GM18502 (cell line): ENCODE data around the gene ADPRHL1.
"Not testable (repeated sequence)": the region's sequence is repeated elsewhere in the genome, so short reads cannot be mapped to it uniquely, and the experiment has no call there.

Experiments used
- ATAC-seq: cut with Tn5 transposase; IDR thresholded peaks from one replicate; pipeline ENCODE4 v1.9.1; 2021; ENCODE audit warnings: mild to moderate bottlenecking; ENCODE audit not compliant: unreplicated experiment, poor library complexity

ADPRHL1 gene

DNA sequence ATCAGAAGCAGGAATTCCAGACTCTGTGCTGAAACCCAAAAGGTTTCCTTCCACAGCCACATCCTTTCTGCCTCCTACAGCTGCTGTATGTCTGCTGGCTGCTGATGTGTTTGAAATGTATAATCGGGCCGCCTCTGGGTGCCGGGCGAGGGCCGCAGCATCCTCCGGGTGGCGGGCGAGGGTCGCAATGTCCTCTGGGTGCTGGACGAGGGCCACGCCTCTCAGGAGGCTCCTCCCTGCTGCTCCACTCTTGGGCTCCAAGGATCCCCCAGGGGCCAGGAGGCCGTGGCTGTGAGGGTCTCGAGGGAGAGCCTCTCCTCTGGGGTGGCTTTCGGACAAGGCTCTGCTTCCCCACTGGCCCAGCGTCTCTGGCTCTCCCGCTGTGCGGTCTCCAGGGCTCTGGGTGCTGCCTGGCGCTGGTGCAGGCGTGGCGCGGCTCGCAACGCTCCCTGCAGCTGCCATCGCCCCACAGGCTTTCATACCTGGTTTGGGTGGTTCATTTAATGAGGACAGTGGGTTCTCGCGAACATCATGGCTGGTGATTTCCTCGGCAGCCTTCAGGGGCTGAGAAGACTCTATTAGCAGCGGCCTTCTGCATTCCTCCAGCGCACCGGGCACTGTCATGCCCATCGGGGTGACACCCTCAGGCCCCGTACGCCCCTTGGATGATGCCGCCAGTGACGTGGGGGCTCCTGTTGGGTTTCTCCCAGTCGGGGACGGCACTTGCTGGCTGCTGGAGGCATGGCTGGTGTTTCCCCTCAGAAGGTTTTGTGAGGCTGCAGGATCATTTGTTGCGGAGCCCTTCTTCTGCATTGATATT is 47.6 kb downstream of the ADPRHL1 start:
- ATAC-seq: no peak

GRCh38 chr13:113404723-113405471 is 48.4 kb downstream of the ADPRHL1 start:
- no peak for ATAC-seq

DNA sequence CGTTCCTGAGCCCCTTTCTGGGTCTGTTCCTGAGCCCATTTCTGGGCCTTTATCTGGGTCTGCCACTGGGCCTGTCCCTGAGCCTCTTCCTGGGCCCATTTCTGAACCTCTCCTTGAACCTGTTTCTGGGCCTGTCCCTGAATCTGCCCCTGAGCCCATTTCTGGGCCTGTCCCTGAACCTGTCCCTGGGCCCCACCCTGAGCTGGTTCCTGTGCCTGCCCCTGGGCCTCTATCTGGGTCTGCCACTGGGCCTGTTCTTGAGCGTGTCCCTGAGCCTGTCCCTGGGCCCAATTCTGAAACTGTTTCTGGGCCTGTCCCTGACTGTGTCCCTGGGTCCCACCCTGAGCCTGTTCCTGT is 48.9 kb downstream of the ADPRHL1 start:
- ATAC-seq: no peak

DNA sequence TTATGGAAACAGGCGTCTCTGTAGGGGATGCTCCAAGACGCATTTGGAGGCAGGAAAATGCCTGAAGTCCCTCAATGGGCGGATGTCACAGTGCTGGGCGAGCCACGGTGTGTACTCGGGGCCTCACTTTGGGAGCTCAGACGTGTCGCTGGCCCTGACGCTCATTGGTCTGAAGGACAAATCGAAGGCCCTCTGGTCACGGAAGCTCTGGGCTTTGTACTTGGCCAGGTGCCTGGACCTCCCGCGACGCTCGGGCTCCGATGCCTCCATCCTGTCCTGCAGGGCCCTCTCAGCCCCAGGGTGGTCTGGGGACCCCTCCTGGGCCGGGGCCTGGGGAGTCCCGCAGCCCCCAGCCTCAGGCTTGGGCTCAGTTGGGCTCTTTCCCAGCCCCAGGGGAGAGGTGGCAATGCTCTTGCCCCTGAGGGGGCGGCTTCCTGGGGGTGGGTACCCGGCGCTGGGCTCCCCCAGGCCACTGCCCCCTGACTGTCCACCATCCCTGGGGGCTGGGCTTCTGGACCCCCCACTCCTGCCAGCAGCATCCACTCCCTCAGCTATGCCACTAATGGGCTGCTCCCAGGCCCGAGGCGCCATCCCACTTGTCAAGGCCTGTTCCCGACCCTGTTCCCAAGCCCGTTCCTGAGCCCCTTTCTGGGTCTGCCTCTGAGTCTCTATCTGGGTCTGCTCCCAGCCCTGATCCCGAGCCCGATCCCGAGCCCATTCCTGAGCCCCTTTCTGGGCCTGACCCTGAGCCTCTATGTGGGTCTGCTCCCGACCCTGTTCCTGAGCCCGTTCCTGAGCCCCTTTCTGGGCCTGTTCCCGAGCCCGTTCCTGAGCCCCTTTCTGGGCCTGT is 49.8 kb downstream of the ADPRHL1 start:
- no peak for ATAC-seq

GRCh38 chr13:113402471-113403254 is 50.6 kb downstream of the ADPRHL1 start:
- ATAC-seq: no peak

- no peak for ATAC-seq
Measured at GRCh38 chr13:113401452-113402415, 51.6 kb downstream of the ADPRHL1 start.

GRCh38 chr13:113400621-113401451 is 52.5 kb downstream of the ADPRHL1 start:
- ATAC-seq: no peak

DNA sequence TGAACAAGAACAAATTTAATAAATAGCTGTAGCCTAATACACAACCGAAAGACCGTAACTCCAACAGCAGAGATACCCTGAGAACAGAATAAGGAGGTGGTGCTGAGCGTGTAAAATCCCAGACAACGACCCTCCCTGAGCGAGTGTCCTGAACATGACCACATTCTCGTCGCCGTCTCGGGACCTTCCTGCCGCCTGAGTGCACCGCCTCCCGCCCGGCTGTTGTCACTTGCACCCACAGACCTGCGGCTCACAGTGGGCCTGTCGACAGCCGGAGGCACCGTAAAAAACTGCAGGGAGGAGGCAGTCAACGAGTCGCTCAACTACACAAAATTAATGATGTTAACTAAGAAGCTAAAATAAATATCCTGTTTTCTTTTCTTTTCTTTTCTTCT is 53.5 kb downstream of the ADPRHL1 start:
- no peak for ATAC-seq

DNA sequence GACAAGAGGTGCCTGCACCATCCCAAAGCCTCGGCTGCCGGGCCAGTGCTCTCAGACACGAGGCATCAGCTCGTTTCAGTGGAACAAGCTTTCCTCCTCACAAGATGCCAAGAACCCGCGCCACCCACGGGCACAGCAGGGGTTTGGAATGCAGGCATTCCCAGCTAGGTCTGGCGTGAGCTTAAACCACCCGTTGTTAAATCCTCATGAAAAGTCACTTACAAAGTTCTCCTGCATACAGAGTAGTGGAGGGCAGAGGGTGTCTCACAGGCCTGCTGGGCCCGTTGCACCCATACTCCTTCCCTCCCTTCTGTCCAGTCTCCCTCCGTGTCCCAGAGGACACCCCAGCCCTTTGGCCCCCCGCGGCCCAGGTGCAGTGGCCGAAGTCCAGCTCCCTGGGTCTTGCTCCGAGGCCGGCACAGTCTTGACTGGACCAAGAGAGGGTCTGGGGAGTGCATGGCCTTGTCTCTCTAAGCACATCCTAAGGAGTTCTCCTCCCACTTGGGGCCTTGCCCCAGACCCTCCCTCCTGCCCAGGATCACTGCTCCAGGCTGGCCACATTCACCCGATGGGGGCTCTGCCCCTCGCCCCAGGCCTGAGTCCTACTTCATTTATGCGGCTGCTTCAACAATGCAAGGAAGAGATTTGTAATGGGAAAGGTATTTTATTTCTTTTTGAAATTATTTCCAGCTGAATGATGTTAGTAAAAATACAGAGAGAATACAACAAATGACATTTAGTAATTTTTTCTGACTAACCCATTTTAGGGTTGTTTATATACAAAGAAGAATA is 54.1 kb downstream of the ADPRHL1 start:
- ATAC-seq: no peak

DNA sequence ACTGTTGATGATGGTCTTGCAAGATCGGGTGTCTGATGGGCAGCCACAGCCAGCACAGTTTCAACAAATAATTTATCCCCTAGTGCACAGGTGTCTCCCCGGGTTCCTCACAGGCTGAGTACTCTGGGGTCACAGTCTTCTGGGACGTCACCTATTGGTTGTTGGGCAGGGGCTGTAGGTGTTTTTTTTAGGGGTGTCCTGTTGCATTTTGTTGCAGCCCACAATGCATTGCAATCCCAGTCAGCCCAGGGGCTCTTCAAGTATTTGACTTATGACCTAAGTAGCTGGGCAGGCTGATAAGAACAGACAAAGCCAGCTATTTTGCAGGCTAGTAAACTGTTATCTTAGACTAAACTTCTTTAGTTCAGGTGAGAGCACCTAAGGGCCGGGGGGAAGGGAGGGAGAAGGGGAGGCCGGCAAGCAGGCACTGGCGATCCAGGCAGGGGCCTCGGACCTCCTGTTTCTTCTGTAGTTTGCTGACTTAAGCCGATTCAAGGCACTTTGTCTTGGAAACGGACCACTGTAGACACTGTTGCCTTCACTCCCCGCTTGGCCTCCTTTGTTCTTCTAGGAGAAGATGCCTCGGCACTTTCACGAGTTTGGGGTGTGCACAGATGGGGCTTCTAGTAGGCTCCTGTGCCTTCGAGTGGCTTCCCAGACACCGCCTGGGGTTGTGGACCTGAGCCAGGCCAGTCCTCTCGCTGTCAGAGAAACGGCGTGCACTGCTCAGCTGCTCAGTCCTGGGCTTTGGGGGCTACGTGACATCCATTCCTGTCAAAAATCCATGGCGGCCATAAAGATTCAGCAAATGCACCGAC is 55.5 kb downstream of the ADPRHL1 start:
- no peak for ATAC-seq

GRCh38 chr13:113394339-113394640 is 59.0 kb downstream of the ADPRHL1 start:
- no peak for ATAC-seq

GRCh38 chr13:113393563-113394338 is 59.5 kb downstream of the ADPRHL1 start:
- ATAC-seq: peak; percentile 94

DNA sequence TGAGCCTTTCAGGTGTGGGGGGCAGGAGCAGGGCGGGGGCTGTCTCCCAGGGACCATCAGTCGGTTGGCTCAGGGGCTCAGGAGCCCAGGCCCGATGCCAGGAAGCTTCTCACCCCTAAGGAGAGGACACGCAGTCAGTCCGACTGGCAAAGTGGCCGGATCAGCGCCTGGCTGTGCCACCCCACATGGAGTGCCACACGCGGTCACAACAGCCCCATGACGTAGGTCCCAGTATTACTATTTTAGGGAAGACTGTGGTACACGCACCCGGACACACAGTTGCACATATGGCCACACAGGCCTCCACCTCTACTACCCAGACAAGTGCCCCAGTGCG is 60.1 kb downstream of the ADPRHL1 start:
- ATAC-seq: no peak

DNA sequence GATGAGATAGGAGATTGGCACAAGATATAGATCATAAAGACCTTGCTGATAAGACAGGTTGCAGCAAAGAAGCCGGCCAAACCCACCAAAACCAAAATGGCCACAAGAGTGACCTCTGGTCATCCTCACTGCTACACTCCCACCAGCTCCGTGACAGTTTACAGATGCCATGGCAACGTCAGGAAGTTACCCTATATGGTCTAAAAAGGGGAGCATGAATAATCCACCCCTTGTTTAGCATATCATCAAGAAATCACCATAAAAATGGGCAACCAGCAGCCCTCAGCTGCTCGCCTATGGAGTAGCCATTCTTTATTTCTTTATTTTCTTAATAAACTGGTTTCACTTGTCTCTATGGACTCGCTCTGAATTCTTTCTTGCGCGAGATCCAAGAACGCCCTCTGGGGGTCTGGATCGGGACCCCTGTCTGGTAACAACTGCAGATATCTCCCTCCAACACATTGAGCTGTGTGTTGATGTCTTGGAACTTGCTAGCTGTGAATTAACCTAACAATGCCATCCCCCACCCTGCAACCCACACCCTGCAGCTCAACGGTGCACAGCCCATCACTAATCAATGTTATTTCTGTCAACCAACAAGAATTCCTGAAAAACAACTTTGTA is 62.3 kb downstream of the ADPRHL1 start:
- no peak for ATAC-seq

DNA sequence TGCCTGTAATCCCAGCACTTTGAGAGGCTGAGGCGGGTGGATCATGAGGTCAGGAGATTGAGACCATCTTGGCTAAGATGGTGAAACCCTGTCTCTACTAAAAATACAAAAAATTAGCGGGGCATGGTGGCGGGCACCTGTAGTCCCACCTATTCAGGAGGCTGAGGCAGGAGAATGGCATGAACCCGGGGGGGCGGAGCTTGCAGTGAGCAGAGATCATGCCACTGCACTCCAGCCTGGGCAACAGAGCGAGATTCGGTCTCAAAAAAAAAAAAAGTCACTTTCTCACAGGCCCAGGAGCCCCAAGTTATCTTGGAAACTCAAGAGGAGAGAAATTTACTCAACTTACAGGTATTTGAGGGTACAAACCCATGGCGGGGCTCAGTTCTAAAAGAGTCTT is 63.7 kb downstream of the ADPRHL1 start:
- ATAC-seq: not testable (repeated sequence)

DNA sequence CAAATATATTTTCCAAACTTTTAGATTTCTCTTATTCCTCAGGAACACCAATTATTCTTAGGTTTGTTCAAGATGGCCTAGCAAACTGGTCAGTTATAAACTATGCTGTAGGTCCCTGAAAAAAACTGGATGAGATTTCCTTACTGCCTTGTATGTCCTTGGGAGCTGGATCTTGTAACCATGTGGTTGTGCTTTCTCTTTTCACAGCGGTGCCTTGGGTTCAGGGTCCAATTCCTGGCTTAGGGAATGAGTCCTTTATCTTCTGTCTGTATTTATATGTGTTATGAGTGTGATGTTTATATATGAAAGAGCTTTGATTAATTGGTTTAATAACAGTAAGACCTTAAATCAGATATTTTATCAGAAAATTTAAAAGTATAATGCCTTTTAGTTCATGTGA is 65.9 kb downstream of the ADPRHL1 start:
- ATAC-seq: no peak
